Endothelial cell of umbilical vein (primary cell): Measurements from ENCODE around the gene AADACL2. TPM values are rescaled to one million over a fixed set of nuclear protein-coding genes. Genes with fewer than 3 reads are reported as not detected.

ENCODE experiments used
- BruUV-seq: library from RNA; stranded (reverse); fragments of 400-500 nt; replicated peaks from 2 replicates; lab custom pipeline; 2021; lab: Mats Ljungman, UMichigan
- CTCF ChIA-PET: fragments of 300-600, 350-600 bp; sonication (Branson Sonifier 250); formaldehyde crosslinking; loops from one replicate; lab custom pipeline; 2021; ENCODE audit warnings: antibody characterized with exemption, inconsistent platforms; lab: Charles Lee
- POLR2A ChIA-PET: fragments of 300-600, 350-600 bp; sonication (Branson Sonifier 250); formaldehyde crosslinking; loops from one replicate; lab custom pipeline; 2021; ENCODE audit warnings: antibody characterized with exemption, inconsistent platforms; lab: Charles Lee
- DNase-seq: peaks from one replicate; pipeline ENCODE4 v3.0.0-alpha.2; 2011; ENCODE audit warnings: low read depth, low spot score
- FAIRE-seq: peaks from 2 replicates; lab custom pipeline; 2011; peaks lifted over from hg19 to GRCh38; lab: Jason Lieb, UNC
- H2AFZ ChIP-seq: 2 replicates; pipeline ENCODE4 v1.6.0; 2012; ENCODE audit warnings: low read depth, low read length, control low read depth, inconsistent platforms
- H3K27ac ChIP-seq: 2 replicates; pipeline ENCODE4 v1.5.1; 2011; ENCODE audit warnings: low read depth, mild to moderate bottlenecking, control low read depth, low read length, moderate library complexity; ENCODE audit not compliant: insufficient read depth
- H3K27me3 ChIP-seq, 2 experiments: 2 replicates each; pipeline versions ENCODE4 v1.6.0 to v1.6.1; 2011; ENCODE audit warnings: low read length in 2 of 2, mixed read lengths in 1 of 2; ENCODE audit not compliant: control insufficient read depth in 2 of 2, insufficient read depth in 2 of 2
- H3K36me3 ChIP-seq, 2 experiments: 2 replicates in 1 of 2; 3 replicates in 1 of 2; pipeline ENCODE4 v1.5.1; 2011; ENCODE audit warnings: low read length in 2 of 2, mild to moderate bottlenecking in 1 of 2, moderate library complexity in 1 of 2; ENCODE audit not compliant: control insufficient read depth in 2 of 2, insufficient read depth in 2 of 2; ENCODE audit errors: extremely low read depth in 1 of 2
- H3K4me1 ChIP-seq: 3 replicates; pipeline ENCODE4 v1.5.1; 2011; ENCODE audit warnings: mild to moderate bottlenecking, low read length; ENCODE audit not compliant: control insufficient read depth, insufficient read depth; ENCODE audit errors: extremely low read depth
- H3K4me2 ChIP-seq: 2 replicates; pipeline ENCODE4 v1.6.1; 2011; ENCODE audit warnings: low read length, control low read depth, mixed read lengths; ENCODE audit not compliant: insufficient read depth
- H3K4me3 ChIP-seq, 3 experiments: fragments of 200-600 bp in 1 of 3; sonication (generic), shearing (Covaris generic) in 1 of 3; replicated peaks in 1 of 3; 2 replicates each; pipeline ENCODE4 v1.5.1; 2011 to 2016; ENCODE audit warnings: control low read depth in 3 of 3, low read length in 3 of 3, mild to moderate bottlenecking in 2 of 3, inconsistent platforms in 1 of 3, low read depth in 1 of 3, moderate library complexity in 1 of 3; ENCODE audit not compliant: insufficient read depth in 1 of 3
- H3K79me2 ChIP-seq: 2 replicates; pipeline ENCODE4 v1.6.0; 2012; ENCODE audit warnings: low read length, inconsistent platforms; ENCODE audit not compliant: control insufficient read depth, insufficient read depth
- H3K9ac ChIP-seq: replicated peaks from 2 replicates; pipeline ENCODE3; 2011; ENCODE audit warnings: low read length, control low read depth; ENCODE audit not compliant: insufficient read depth; ENCODE audit errors: extremely low read depth
- H3K9me1 ChIP-seq: replicated peaks from 3 replicates; pipeline ENCODE4 v1.6.0; 2011; ENCODE audit warnings: mild to moderate bottlenecking, low read length; ENCODE audit not compliant: control insufficient read depth, insufficient read depth; ENCODE audit errors: extremely low read depth
- H3K9me3 ChIP-seq: replicated peaks from 2 replicates; pipeline ENCODE4 v1.5.1; 2012; ENCODE audit warnings: low read length, inconsistent platforms; ENCODE audit not compliant: control insufficient read depth, insufficient read depth
- H4K20me1 ChIP-seq: replicated peaks from 2 replicates; pipeline ENCODE3; 2011; ENCODE audit warnings: mild to moderate bottlenecking, low read length; ENCODE audit not compliant: control insufficient read depth, insufficient read depth; ENCODE audit errors: extremely low read depth
- CTCF ChIP-seq, 2 donors: IDR thresholded peaks; 1 replicate in 1 of 2; 2 replicates in 1 of 2; pipeline ENCODE4 v1.5.1; 2011; ENCODE audit warnings: low read length in 2 of 2, mild to moderate bottlenecking in 2 of 2, moderate library complexity in 2 of 2, control low read depth in 1 of 2, inconsistent platforms in 1 of 2, low read depth in 1 of 2; ENCODE audit not compliant: insufficient read depth in 1 of 2; ENCODE audit errors: extremely low read depth in 1 of 2
- EZH2 ChIP-seq: IDR thresholded peaks from 2 replicates; pipeline ENCODE4 v1.6.1; 2012; ENCODE audit warnings: borderline replicate concordance, low read depth, mild to moderate bottlenecking, moderate library complexity, low read length, inconsistent platforms; ENCODE audit not compliant: severe bottlenecking
- FOS ChIP-seq: IDR thresholded peaks from 2 replicates; pipeline ENCODE4 v1.6.1; 2011; ENCODE audit warnings: mild to moderate bottlenecking, low read length, moderate library complexity, borderline replicate concordance; ENCODE audit not compliant: insufficient read depth
- GATA2 ChIP-seq: IDR thresholded peaks from 2 replicates; pipeline ENCODE4 v1.7.0; 2011; ENCODE audit warnings: low read depth, mild to moderate bottlenecking, moderate library complexity, mixed read lengths, low read length; ENCODE audit not compliant: insufficient read length, insufficient read depth
- JUN ChIP-seq: IDR thresholded peaks from 2 replicates; pipeline ENCODE4 v1.6.1; 2011; ENCODE audit warnings: borderline replicate concordance, low read depth; ENCODE audit not compliant: insufficient read length, insufficient read depth
- MAX ChIP-seq: IDR thresholded peaks from 2 replicates; pipeline ENCODE4 v1.6.1; 2011; ENCODE audit not compliant: insufficient read depth, insufficient read length
- MYC ChIP-seq: IDR thresholded peaks from one replicate; pipeline ENCODE4 v1.6.1; 2011; ENCODE audit warnings: mild to moderate bottlenecking, low read depth, low read length
- POLR2A ChIP-seq: IDR thresholded peaks from 2 replicates; pipeline ENCODE4 v1.6.1; 2012; ENCODE audit warnings: low read depth, mild to moderate bottlenecking, control low read depth, low read length
- POLR2AphosphoS5 ChIP-seq: IDR thresholded peaks from 2 replicates; pipeline ENCODE4 v1.6.1; 2012; ENCODE audit warnings: low read depth, mild to moderate bottlenecking, control low read depth, low read length, moderate library complexity; ENCODE audit not compliant: insufficient read depth
- dilution Hi-C: fragments of 300-500 bp; cut with MboI; formaldehyde crosslinking; loops from one replicate; pipeline ENCODE4 v1.15.0; 2019; ENCODE audit warnings: low sequenced_read_pairs; ENCODE audit not compliant: extremely low pct_ligation_motif_present
- intact Hi-C: fragments of 100-400 bp; cut with micrococcal nuclease; formaldehyde crosslinking; loops from one replicate; pipeline ENCODE4 v1.10.0; 2022
- polyA plus RNA-seq, 4 experiments: library from polyadenylated mRNA; depleted of rRNA in 3 of 4; stranded (reverse) in 3 of 4; unstranded in 1 of 4; fragments of >200 nt; gene quantifications; 2 replicates each; pipeline versions ENCODE4 v1.2.1 to v1.2.3, GENCODE V29; 2011 to 2012; ENCODE audit warnings: missing spikeins in 1 of 4
- total RNA-seq: library from RNA; stranded (reverse); gene quantifications from 2 replicates; pipeline ENCODE4 v1.2.3, GENCODE V29; 2021

The AADACL2 gene
- total and polyA plus RNA-seq, 2 donors (not counting 3 experiments of a cell fraction or from before 2014, with no cell fraction given): not detected

- FAIRE-seq (no peak), DNase-seq (no peak)
- CTCF ChIA-PET: interaction anchor here (0.8 kb wide), 1 partner anchor 27 kb away, joined by 3 read pairs; no protein-coding TSS in a partner anchor
- Histone ChIP-seq H3K79me2 (no peaks in the 10 kb centered on the region), H3K27me3 (no peaks in the 10 kb centered on the region), H3K4me2 (no peak overlapping the region), H3K36me3 (no peaks in the 10 kb centered on the region), H3K27ac (no peak overlapping the region), H3K9ac (no peak overlapping the region), H3K9me3 (no peaks in the 10 kb centered on the region), H2AFZ (no peak overlapping the region), H4K20me1 (no peaks in the 10 kb centered on the region), H3K9me1 (no peaks in the 10 kb centered on the region), H3K4me3 (no peak overlapping the region), H3K4me1 (peaks cover 10% of the 10 kb centered on the region)
- BruUV-seq: no TSS peak
- TF ChIP-seq POLR2AphosphoS5 (no peak), JUN (no peak), POLR2A (no peak), CTCF (IDR thresholded peaks at IDR 0.05; ENCODE audit: extremely low read depth in 1 of 2, insufficient read depth in 1 of 2, low read depth in 1 of 2, low read length in 2 of 2) (no peak), MAX (no peak)
- POLR2A ChIA-PET: no interaction called here
- dilution Hi-C loops (no loop called here), intact Hi-C loops (loop anchor here (2.0 kb wide), 1 partner anchor 22 kb away; no protein-coding TSS in a partner anchor)
Measured at GRCh38 chr3:151792411-151792810, 58.7 kb downstream of the AADACL2 start.

- DNase-seq (peak; percentile 4), FAIRE-seq (no peak)
- ChIA-PET CTCF (interaction anchor here (1.1 kb wide), 1 partner anchor 22 kb away, joined by 3 read pairs; no protein-coding TSS in a partner anchor), POLR2A (no interaction called here)
- no peak overlapping the region for H3K27ac ChIP-seq
- TF ChIP-seq JUN (no peak), CTCF (IDR thresholded peaks at IDR 0.05; ENCODE audit: extremely low read depth in 1 of 2, insufficient read depth in 1 of 2, low read depth in 1 of 2, low read length in 2 of 2) (no peak), POLR2AphosphoS5 (no peak), MAX (no peak), GATA2 (no peak), POLR2A (no peak), MYC (no peak), FOS (no peak), EZH2 (no peak)
- H3K9me1 ChIP-seq: no peaks in the 10 kb centered on the region
- no peak overlapping the region for H2AFZ ChIP-seq
- H3K9me3 ChIP-seq: no peaks in the 10 kb centered on the region
- H3K4me2 ChIP-seq: no peak overlapping the region
- no peaks in the 10 kb centered on the region for H4K20me1 ChIP-seq
- no peak overlapping the region for H3K4me3 ChIP-seq
- no TSS peak for BruUV-seq
- H3K27me3 ChIP-seq: no peaks in the 10 kb centered on the region
- dilution Hi-C loops (no loop called here), intact Hi-C loops (loop anchor here (2.0 kb wide), 1 partner anchor 23 kb away; no protein-coding TSS in a partner anchor)
- no peak overlapping the region for H3K9ac ChIP-seq
- H3K36me3 ChIP-seq: no peaks in the 10 kb centered on the region
- peaks cover 10% of the 10 kb centered on the region for H3K4me1 ChIP-seq
- no peaks in the 10 kb centered on the region for H3K79me2 ChIP-seq
Measured at GRCh38 chr3:151793636-151794035, 59.9 kb downstream of the AADACL2 start.
